ENCODE results near the gene PTPRJ. TPM values are rescaled to one million over a fixed set of nuclear protein-coding genes. Genes with fewer than 3 reads are reported as not detected.
A peak's percentile ranks its signal among the peaks of the same experiment; 100 is the strongest.

PTPRJ gene
- total RNA-seq, 1 experiment from 2014 or later = 43.7 TPM

DNA sequence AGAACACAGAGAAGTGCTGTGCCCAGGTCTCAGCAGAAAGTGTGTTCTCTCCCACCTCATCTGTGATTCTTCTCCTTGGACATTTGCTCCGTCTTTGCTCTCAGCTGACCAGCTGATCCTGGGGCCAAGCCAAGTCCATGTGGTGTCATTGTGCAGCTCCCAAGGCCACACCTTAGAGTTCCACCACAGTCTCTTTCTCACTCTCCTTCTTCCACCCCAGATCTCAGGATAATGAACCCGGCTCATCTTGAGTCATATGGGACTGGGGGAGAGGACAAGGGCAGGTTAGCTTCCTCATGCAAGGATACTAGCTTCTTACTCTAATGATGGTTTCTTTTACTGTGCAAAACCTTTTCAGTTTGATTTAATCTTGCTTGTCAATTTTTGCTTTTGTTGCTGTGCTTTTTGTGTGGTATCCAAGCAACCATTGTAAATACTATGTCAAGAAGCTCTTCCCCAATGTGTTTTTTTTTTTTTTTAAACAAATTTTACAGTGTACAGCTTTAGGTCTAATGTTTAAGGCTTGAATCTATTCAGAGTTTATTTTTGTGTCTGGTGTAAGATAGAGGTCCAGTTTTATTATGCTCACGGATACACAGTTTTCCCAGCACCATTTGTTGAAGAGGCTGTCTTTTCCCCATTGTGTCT is 161.2 kb downstream of the PTPRJ start:
- BruUV-seq (replicated peaks) = no TSS peak
- Histone ChIP-seq H4K20me1 (ENCODE audit: insufficient read depth) (no peaks in the 10 kb centered on the region), H3F3A (ENCODE audit: insufficient read depth, low read depth) (no peaks in the 10 kb centered on the region), H3K9me3 (ENCODE audit: insufficient read depth, low read depth) (no peaks in the 10 kb centered on the region), H3K27me3 (ENCODE audit: insufficient read depth, low read depth) (no peaks in the 10 kb centered on the region), H2AFZ (no peak overlapping the region), H3K79me2 (ENCODE audit: low read depth) (no peaks in the 10 kb centered on the region), H3K4me2 (no peak overlapping the region), H3K9me2 (ENCODE audit: insufficient read depth) (no peaks in the 10 kb centered on the region), H3K4me3 (no peak overlapping the region), H3K36me3 (ENCODE audit: low read depth) (peaks cover 52% of the 10 kb centered on the region), H3K4me1 (replicated peaks; ENCODE audit: insufficient read depth) (no peaks in the 10 kb centered on the region), H3K27ac (no peak overlapping the region)
- CTCF ChIA-PET = interaction anchor here (0.5 to 0.7 kb wide), 2 partner anchors 60 to 262 kb away, joined by 3 read pairs; no protein-coding TSS in a partner anchor
- POLR2A ChIA-PET (ENCODE audit: unreplicated experiment) = no interaction called here
- TF ChIP-seq EZH2 (IDR thresholded peaks at IDR 0.05; ENCODE audit: low read depth) = no peak
- TF ChIP-seq, protein P1, sequence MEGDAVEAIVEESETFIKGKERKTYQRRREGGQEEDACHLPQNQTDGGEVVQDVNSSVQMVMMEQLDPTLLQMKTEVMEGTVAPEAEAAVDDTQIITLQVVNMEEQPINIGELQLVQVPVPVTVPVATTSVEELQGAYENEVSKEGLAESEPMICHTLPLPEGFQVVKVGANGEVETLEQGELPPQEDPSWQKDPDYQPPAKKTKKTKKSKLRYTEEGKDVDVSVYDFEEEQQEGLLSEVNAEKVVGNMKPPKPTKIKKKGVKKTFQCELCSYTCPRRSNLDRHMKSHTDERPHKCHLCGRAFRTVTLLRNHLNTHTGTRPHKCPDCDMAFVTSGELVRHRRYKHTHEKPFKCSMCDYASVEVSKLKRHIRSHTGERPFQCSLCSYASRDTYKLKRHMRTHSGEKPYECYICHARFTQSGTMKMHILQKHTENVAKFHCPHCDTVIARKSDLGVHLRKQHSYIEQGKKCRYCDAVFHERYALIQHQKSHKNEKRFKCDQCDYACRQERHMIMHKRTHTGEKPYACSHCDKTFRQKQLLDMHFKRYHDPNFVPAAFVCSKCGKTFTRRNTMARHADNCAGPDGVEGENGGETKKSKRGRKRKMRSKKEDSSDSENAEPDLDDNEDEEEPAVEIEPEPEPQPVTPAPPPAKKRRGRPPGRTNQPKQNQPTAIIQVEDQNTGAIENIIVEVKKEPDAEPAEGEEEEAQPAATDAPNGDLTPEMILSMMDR (conservative IDR thresholded peaks at IDR 0.05) = no peak
- intact Hi-C loops (cut with micrococcal nuclease; ENCODE audit: unreplicated experiment) = no loop called here
- peak in 1 of 2 experiments; percentile 15 for DNase-seq

DNA sequence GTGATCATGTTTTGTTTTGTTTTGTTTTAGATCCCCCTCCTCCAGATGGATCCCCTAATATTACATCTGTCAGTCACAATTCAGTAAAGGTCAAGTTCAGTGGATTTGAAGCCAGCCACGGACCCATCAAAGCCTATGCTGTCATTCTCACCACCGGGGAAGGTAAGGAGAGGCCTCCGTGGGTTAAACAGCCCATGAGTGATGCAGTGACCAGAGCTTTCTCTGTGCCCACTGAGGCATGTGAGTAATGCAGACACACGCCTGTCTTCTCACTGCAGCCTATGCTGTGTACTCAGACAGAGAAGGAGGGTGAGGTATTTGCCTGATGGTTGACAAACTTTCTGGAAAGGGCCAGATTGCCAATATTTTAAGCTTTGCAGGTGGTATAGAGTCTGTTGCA is 162.5 kb downstream of the PTPRJ start:
- H3K4me3 ChIP-seq = no peak overlapping the region
- no peaks in the 10 kb centered on the region for H3K9me2 ChIP-seq (ENCODE audit: insufficient read depth)
- no peak for DNase-seq
- intact Hi-C loops (cut with micrococcal nuclease; ENCODE audit: unreplicated experiment) = no loop called here
- H3K4me2 ChIP-seq = no peak overlapping the region
- TF ChIP-seq, protein P1 (conservative IDR thresholded peaks at IDR 0.05) = no peak
- TF ChIP-seq EZH2 (IDR thresholded peaks at IDR 0.05; ENCODE audit: low read depth) = no peak
- BruUV-seq (replicated peaks) = no TSS peak
- ChIA-PET POLR2A (ENCODE audit: unreplicated experiment) (no interaction called here), CTCF (no interaction called here)
- no peaks in the 10 kb centered on the region for H3K79me2 ChIP-seq (ENCODE audit: low read depth)
- no peak overlapping the region for H2AFZ ChIP-seq
- H3K4me1 ChIP-seq (replicated peaks; ENCODE audit: insufficient read depth) = no peaks in the 10 kb centered on the region
- peaks cover 51% of the 10 kb centered on the region for H3K36me3 ChIP-seq (ENCODE audit: low read depth)
- no peak overlapping the region for H3K27ac ChIP-seq
- no peaks in the 10 kb centered on the region; the same call in 1 of the 2 replicates for H3F3A ChIP-seq (ENCODE audit: insufficient read depth, low read depth)
- H3K27me3 ChIP-seq (ENCODE audit: insufficient read depth, low read depth) = no peaks in the 10 kb centered on the region
- H3K9me3 ChIP-seq (ENCODE audit: insufficient read depth, low read depth) = no peaks in the 10 kb centered on the region
- no peaks in the 10 kb centered on the region for H4K20me1 ChIP-seq (ENCODE audit: insufficient read depth)

DNA sequence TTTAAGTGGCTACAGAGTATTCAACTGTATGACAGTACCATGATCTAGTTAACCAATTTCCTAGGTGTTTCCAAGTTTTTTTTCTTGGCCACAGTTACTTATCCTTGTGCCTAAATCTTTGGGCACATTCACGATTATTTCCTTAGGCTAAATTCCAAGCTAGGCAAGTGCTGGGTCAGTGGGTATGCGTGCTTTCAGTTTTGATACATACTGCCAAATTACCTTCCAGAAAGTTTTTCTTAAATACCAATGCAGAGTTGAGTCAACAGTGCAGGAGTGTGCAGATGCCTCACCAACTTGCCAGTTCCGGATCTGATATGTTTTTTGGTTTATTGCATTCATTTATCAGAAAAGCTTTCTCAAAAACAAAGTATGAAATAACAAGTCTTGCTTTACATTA is 168.4 kb downstream of the PTPRJ start:
- H3K4me1 ChIP-seq (replicated peaks; ENCODE audit: insufficient read depth) = no peaks in the 10 kb centered on the region
- H3K4me2 ChIP-seq = no peak overlapping the region
- peaks cover 56% of the 10 kb centered on the region for H3K36me3 ChIP-seq (ENCODE audit: low read depth)
- no peaks in the 10 kb centered on the region for H3K27me3 ChIP-seq (ENCODE audit: insufficient read depth, low read depth)
- no peak for TF ChIP-seq EZH2 (IDR thresholded peaks at IDR 0.05; ENCODE audit: low read depth)
- TF ChIP-seq, protein P1 (conservative IDR thresholded peaks at IDR 0.05) = no peak
- intact Hi-C loops (cut with micrococcal nuclease; ENCODE audit: unreplicated experiment) = no loop called here
- H3K9me3 ChIP-seq (ENCODE audit: insufficient read depth, low read depth) = no peaks in the 10 kb centered on the region
- no peak overlapping the region for H3K27ac ChIP-seq
- H3K79me2 ChIP-seq (ENCODE audit: low read depth) = no peaks in the 10 kb centered on the region
- no peak overlapping the region for H3K4me3 ChIP-seq
- no TSS peak for BruUV-seq (replicated peaks)
- no peak for DNase-seq
- no peaks in the 10 kb centered on the region for H3K9me2 ChIP-seq (ENCODE audit: insufficient read depth)
- no peaks in the 10 kb centered on the region for H4K20me1 ChIP-seq (ENCODE audit: insufficient read depth)
- peaks cover 8% of the 10 kb centered on the region; the same call in 1 of the 2 replicates for H3F3A ChIP-seq (ENCODE audit: insufficient read depth, low read depth)
- ChIA-PET POLR2A (ENCODE audit: unreplicated experiment) (no interaction called here), CTCF (no interaction called here)
- no peak overlapping the region for H2AFZ ChIP-seq

Data from PC-9 (cell line).